HEK293 (cell line): Measurements from ENCODE around the gene CCL28.

Experiments
- AEBP2 ChIP-seq: fragments of 450-650 bp; formaldehyde crosslinking; IDR thresholded peaks from 2 replicates; pipeline ENCODE4 v1.5.1; 2016; ENCODE audit warnings: missing biosample characterization, missing genetic modification characterization, borderline replicate concordance
- REPIN1 ChIP-seq: fragments of 450-650 bp; formaldehyde crosslinking; IDR thresholded peaks from 2 replicates; pipeline ENCODE4 v1.5.1; 2017; ENCODE audit warnings: missing biosample characterization, missing genetic modification characterization, low read depth
- SALL2 ChIP-seq: fragments of 450-650 bp; formaldehyde crosslinking; IDR thresholded peaks from 2 replicates; pipeline ENCODE4 v1.5.0; 2017; ENCODE audit warnings: missing biosample characterization, mild to moderate bottlenecking, missing genetic modification characterization, borderline replicate concordance
- YY1 ChIP-seq: fragments of 450-650 bp; formaldehyde crosslinking; IDR thresholded peaks from 2 replicates; pipeline ENCODE4 v1.5.1; 2018; ENCODE audit warnings: missing biosample characterization, missing genetic modification characterization
- ZNF585B ChIP-seq: fragments of 450-650 bp; formaldehyde crosslinking; IDR thresholded peaks from 2 replicates; pipeline ENCODE4 v1.5.1; 2016; ENCODE audit warnings: missing biosample characterization, missing genetic modification characterization
- TF ChIP-seq, protein P1 (sequence below): fragments of 450-650 bp; formaldehyde crosslinking; IDR thresholded peaks from 2 replicates; pipeline ENCODE4 v1.5.1; 2016; ENCODE audit warnings: missing biosample characterization, missing genetic modification characterization

DNA sequence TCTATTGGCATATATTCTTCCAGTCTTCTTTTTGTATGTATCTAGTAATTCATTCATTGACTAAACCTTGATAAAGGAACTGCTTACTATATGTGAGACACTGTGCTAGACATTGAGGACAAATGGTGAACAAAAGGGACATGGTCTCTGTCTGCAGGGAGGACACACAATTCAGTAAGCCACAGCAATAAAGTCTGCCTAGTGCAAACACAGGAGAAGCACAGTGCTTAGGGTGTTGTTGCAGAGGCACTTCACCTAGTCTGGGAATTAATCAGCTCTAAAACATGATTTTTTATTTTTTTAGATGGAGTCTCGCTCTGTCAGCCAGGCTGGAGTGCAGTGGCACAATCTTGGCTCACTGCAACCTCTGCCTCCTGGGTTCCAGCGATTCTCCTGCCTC, 6.4 kb upstream of the CCL28 start:
- TF ChIP-seq SALL2 (tag by site-specific recombination) (no peak), YY1 (no peak), ZNF585B (tag by site-specific recombination) (no peak), REPIN1 (tag by site-specific recombination) (no peak), AEBP2 (no peak)
- TF ChIP-seq, protein P1, sequence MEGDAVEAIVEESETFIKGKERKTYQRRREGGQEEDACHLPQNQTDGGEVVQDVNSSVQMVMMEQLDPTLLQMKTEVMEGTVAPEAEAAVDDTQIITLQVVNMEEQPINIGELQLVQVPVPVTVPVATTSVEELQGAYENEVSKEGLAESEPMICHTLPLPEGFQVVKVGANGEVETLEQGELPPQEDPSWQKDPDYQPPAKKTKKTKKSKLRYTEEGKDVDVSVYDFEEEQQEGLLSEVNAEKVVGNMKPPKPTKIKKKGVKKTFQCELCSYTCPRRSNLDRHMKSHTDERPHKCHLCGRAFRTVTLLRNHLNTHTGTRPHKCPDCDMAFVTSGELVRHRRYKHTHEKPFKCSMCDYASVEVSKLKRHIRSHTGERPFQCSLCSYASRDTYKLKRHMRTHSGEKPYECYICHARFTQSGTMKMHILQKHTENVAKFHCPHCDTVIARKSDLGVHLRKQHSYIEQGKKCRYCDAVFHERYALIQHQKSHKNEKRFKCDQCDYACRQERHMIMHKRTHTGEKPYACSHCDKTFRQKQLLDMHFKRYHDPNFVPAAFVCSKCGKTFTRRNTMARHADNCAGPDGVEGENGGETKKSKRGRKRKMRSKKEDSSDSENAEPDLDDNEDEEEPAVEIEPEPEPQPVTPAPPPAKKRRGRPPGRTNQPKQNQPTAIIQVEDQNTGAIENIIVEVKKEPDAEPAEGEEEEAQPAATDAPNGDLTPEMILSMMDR (tag by site-specific recombination), result no peak
